HEK293T (cell line): ENCODE measurements around the gene GKN1.

Experiments
- CTCF ChIA-PET: fragments of 350-600 bp; formaldehyde crosslinking; extraction: SDS; loops from one replicate; lab custom pipeline; 2021; ENCODE audit warnings: antibody characterized with exemption, inconsistent platforms; lab: Yijun Ruan, JAX
- POLR2A ChIA-PET: fragments of 350-600 bp; formaldehyde crosslinking; extraction: SDS; loops from one replicate; lab custom pipeline; 2020; ENCODE audit warnings: antibody characterized with exemption, inconsistent platforms; lab: Yijun Ruan, JAX
- DNase-seq: peaks from one replicate; pipeline ENCODE4 v3.0.0; 2012; ENCODE audit warnings: mixed read lengths; ENCODE audit errors: extremely low spot score
- FOXK2 ChIP-seq: fragments of 450-650 bp; IDR thresholded peaks from 2 replicates; pipeline ENCODE4 v1.6.1; 2016; ENCODE audit warnings: mild to moderate bottlenecking
- SUZ12 ChIP-seq: fragments of 450-650 bp; IDR thresholded peaks from 2 replicates; pipeline ENCODE4 v1.6.1; 2016; ENCODE audit warnings: mild to moderate bottlenecking

Gene GKN1

DNA sequence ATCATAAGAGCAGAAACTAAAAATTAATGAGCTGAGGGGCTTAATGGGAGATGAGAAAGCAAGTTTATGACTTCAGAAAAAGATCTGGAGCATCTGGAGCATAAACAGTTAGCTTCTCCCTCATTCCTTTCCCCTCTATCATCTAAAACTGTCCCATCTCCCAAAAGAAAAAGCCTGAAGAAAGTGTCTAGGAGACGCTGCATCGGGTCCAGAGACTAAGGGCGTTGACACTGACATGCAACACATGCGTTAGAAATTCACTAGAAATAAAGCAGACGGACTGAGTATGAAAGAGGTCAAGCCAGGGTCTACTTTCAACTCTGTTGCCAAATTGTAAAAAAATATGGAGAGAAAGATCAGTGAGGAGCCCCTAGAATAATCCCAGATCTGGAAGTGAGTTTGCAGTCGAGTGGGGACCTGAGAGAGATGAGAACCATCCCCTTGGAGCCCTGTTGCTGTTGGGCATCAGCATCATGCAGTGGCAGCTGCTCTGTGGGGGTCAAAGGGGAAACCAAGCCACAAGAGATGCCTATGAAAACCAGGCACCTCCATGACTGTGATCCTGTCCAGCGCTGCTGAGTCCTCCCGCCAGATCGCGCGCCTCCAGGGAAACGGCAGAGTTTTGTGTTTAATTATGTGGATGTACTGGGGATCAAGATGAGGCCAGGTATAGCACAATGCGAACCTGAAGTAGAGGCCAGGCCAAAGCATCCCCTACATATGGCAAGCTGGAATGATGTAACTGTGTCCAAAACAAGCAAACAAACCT is 52.4 kb downstream of the GKN1 start:
- DNase-seq: no peak
- TF ChIP-seq FOXK2: no peak
- no peak for TF ChIP-seq SUZ12
- CTCF ChIA-PET: interaction anchor here (1.1 kb wide), 1 partner anchor 279 kb away, joined by 5 read pairs; no protein-coding TSS in a partner anchor
- POLR2A ChIA-PET: no interaction called here
